Esophagus squamous epithelium (tissue), 4 donors: ENCODE data around the gene LTB4R2.

Experiments used
- POLR2A ChIP-seq, 4 donors: fragments of 450-650 bp; IDR thresholded peaks; one replicate each; pipeline ENCODE4 v1.6.1; 2017; ENCODE audit warnings: antibody characterized with exemption in 4 of 4, mild to moderate bottlenecking in 4 of 4, moderate library complexity in 3 of 4
- TF ChIP-seq, protein P1 (sequence below), 6 experiments: fragments of 450-650 bp in 4 of 6; fragments of 200-600 bp in 2 of 6; sonication (generic) in 2 of 6; IDR thresholded peaks; one replicate each; pipeline ENCODE4 v1.5.1; 2016 to 2019; ENCODE audit warnings: antibody characterized with exemption in 6 of 6, mild to moderate bottlenecking in 4 of 6, moderate library complexity in 4 of 6

DNA sequence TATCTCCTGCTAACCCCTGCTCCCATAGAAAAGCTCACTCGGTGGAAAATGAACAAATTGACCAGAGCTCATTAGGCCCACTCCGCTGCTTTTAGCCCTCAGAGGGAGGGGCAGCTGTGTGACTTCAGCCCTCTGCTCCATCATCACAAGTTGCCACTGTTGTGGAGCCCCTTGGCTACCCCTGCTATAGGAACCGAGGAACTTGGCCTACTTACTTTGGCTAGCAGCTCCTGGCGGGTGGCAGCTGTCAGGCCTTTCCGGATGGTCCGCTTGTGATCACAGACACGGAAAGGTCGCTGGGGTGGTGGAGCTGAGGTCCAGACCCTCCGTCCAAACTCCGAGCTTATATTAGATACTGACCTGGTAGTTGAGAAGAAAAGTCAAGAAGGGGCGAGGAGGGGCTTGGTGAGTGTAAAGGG is 2.8 kb upstream of the LTB4R2 start:
- TF ChIP-seq, protein P1, sequence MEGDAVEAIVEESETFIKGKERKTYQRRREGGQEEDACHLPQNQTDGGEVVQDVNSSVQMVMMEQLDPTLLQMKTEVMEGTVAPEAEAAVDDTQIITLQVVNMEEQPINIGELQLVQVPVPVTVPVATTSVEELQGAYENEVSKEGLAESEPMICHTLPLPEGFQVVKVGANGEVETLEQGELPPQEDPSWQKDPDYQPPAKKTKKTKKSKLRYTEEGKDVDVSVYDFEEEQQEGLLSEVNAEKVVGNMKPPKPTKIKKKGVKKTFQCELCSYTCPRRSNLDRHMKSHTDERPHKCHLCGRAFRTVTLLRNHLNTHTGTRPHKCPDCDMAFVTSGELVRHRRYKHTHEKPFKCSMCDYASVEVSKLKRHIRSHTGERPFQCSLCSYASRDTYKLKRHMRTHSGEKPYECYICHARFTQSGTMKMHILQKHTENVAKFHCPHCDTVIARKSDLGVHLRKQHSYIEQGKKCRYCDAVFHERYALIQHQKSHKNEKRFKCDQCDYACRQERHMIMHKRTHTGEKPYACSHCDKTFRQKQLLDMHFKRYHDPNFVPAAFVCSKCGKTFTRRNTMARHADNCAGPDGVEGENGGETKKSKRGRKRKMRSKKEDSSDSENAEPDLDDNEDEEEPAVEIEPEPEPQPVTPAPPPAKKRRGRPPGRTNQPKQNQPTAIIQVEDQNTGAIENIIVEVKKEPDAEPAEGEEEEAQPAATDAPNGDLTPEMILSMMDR (IDR thresholded peaks at IDR 0.05): no peak
- TF ChIP-seq POLR2A (IDR thresholded peaks at IDR 0.05): no peak
